NCI-H2107 treated with DMSO at 0.1 percent for 48 hours (cell line): ENCODE measurements around the gene CACNA1S.
A peak's percentile ranks its signal among the peaks of the same experiment; 100 is the strongest.

Source experiments
- DNase-seq: peaks from one replicate; lab custom pipeline; 2025; ENCODE audit not compliant: unreplicated experiment; lab: John Stamatoyannopoulos, UW

The CACNA1S gene

GRCh38 chr1:201036188-201036842 is 75.9 kb downstream of the CACNA1S start:
- DNase-seq = no peak

- no peak for DNase-seq
Observed at GRCh38 chr1:201034671-201035070, 77.6 kb downstream of the CACNA1S start.

- DNase-seq = no peak
Observed at GRCh38 chr1:201032408-201032807, 79.8 kb downstream of the CACNA1S start.

- DNase-seq = no peak
Observed at GRCh38 chr1:201028461-201028889, 83.8 kb downstream of the CACNA1S start.

- DNase-seq = no peak
Observed at GRCh38 chr1:201026836-201027235, 85.4 kb downstream of the CACNA1S start.

GRCh38 chr1:201026234-201026633 is 86.0 kb downstream of the CACNA1S start:
- no peak for DNase-seq

- DNase-seq = no peak
Observed at GRCh38 chr1:201025571-201026002, 86.6 kb downstream of the CACNA1S start.

GRCh38 chr1:201024625-201024998 is 87.6 kb downstream of the CACNA1S start:
- no peak for DNase-seq

GRCh38 chr1:201023920-201024624 is 88.2 kb downstream of the CACNA1S start:
- DNase-seq = no peak

GRCh38 chr1:201023517-201023902 is 88.7 kb downstream of the CACNA1S start, which contains the start of gene KIF21B:
KIF21B (minus strand) TSS chr1:201023714; CDS start chr1:201023383, 331 bp downstream.
- DNase-seq = peak; percentile 70

- DNase-seq = peak; percentile 27
Observed at GRCh38 chr1:201022820-201023516, 89.3 kb downstream of the CACNA1S start.

GRCh38 chr1:201022493-201022819 is 89.8 kb downstream of the CACNA1S start:
- DNase-seq = no peak

GRCh38 chr1:201021630-201022492 is 90.4 kb downstream of the CACNA1S start:
- peak; percentile 44 for DNase-seq

- DNase-seq = no peak
Observed at GRCh38 chr1:201020721-201021629, 91.3 kb downstream of the CACNA1S start.

GRCh38 chr1:201020040-201020591 is 92.1 kb downstream of the CACNA1S start:
- DNase-seq = no peak

GRCh38 chr1:201019321-201019977 is 92.8 kb downstream of the CACNA1S start:
- DNase-seq = peak; percentile 61

- no peak for DNase-seq
Observed at GRCh38 chr1:201017828-201018163, 94.4 kb downstream of the CACNA1S start.

GRCh38 chr1:201016943-201017827 is 95.0 kb downstream of the CACNA1S start:
- DNase-seq = peak; percentile 16
